ENCODE data around the gene TESK1.

- TF ChIP-seq CTCF (IDR thresholded peaks at IDR 0.05; ENCODE audit: insufficient read depth, low read length, poor library complexity, severe bottlenecking), result no peak
- no peak for TF ChIP-seq EZH2phosphoT487 (conservative IDR thresholded peaks at IDR 0.05; ENCODE audit: low read length)
These were observed 41.1 kb downstream of the TESK1 start for GRCh38 chr9:35646153-35646532.
